ENCODE data around the gene PKN3.
A peak's percentile ranks its signal among the peaks of the same experiment; 100 is the strongest.
"Not testable (repeated sequence)": the region's sequence is repeated elsewhere in the genome, so short reads cannot be mapped to it uniquely, and the experiment has no call there.

The PKN3 gene

GRCh38 chr9:128690684-128691034 lies 11.6 kb upstream of the PKN3 start:
- peak overlapping the region; percentile 76 for H3K4me3 ChIP-seq (ENCODE audit: low read depth, low read length)

- H3K4me3 ChIP-seq (ENCODE audit: low read depth, low read length) = not testable (repeated sequence)
These were observed 8.6 kb upstream of the PKN3 start for GRCh38 chr9:128693738-128694137.

GRCh38 chr9:128694344-128694743 lies 8.0 kb upstream of the PKN3 start:
- no peak overlapping the region for H3K4me3 ChIP-seq (ENCODE audit: low read depth, low read length)

GRCh38 chr9:128696923-128697707 lies 5.2 kb upstream of the PKN3 start:
- no peak overlapping the region for H3K4me3 ChIP-seq (ENCODE audit: low read depth, low read length)

GRCh38 chr9:128699096-128699795 lies 3.1 kb upstream of the PKN3 start:
- H3K4me3 ChIP-seq (ENCODE audit: low read depth, low read length) = not testable (repeated sequence)

GRCh38 chr9:128701227-128701854 lies 962 bp upstream of the PKN3 start:
- H3K4me3 ChIP-seq (ENCODE audit: low read depth, low read length) = no peak overlapping the region

GRCh38 chr9:128702949-128703615 lies 779 bp downstream of the PKN3 start:
- peak overlapping the region; percentile 55 for H3K4me3 ChIP-seq (ENCODE audit: low read depth, low read length)

- H3K4me3 ChIP-seq (ENCODE audit: low read depth, low read length) = peak overlapping the region; percentile 55
These were observed 1.5 kb downstream of the PKN3 start for GRCh38 chr9:128703616-128704355.

- no peak overlapping the region for H3K4me3 ChIP-seq (ENCODE audit: low read depth, low read length)
These were observed 2.0 kb downstream of the PKN3 start for GRCh38 chr9:128704356-128704670.

GRCh38 chr9:128705051-128705965 lies 3.0 kb downstream of the PKN3 start:
- H3K4me3 ChIP-seq (ENCODE audit: low read depth, low read length) = no peak overlapping the region

GRCh38 chr9:128706045-128706444 lies 3.7 kb downstream of the PKN3 start:
- H3K4me3 ChIP-seq (ENCODE audit: low read depth, low read length) = no peak overlapping the region

- no peak overlapping the region for H3K4me3 ChIP-seq (ENCODE audit: low read depth, low read length)
These were observed 4.5 kb downstream of the PKN3 start for GRCh38 chr9:128706671-128707381.

- H3K4me3 ChIP-seq (ENCODE audit: low read depth, low read length) = no peak overlapping the region
These were observed 5.1 kb downstream of the PKN3 start for GRCh38 chr9:128707446-128707845.

GRCh38 chr9:128712451-128713410 lies 10.4 kb downstream of the PKN3 start:
- H3K4me3 ChIP-seq (ENCODE audit: low read depth, low read length) = no peak overlapping the region

GRCh38 chr9:128713411-128713780 lies 11.1 kb downstream of the PKN3 start:
- no peak overlapping the region for H3K4me3 ChIP-seq (ENCODE audit: low read depth, low read length)

- H3K4me3 ChIP-seq (ENCODE audit: low read depth, low read length) = no peak overlapping the region
These were observed 11.8 kb downstream of the PKN3 start for GRCh38 chr9:128713941-128714573.

- no peak overlapping the region for H3K4me3 ChIP-seq (ENCODE audit: low read depth, low read length)
These were observed 12.5 kb downstream of the PKN3 start for GRCh38 chr9:128714586-128715435.

Measured in iPS-11a (cell line).